HL-60 (cell line): Measurements from ENCODE around the gene CHRNB1.

ENCODE experiments used
- POLR2AphosphoS5 ChIP-seq: IDR thresholded peaks from 2 replicates; pipeline ENCODE4 v1.6.1; 2012; ENCODE audit warnings: low read depth
- REST ChIP-seq: IDR thresholded peaks from 2 replicates; pipeline ENCODE4 v1.6.1; 2012; ENCODE audit warnings: low read depth; ENCODE audit not compliant: insufficient replicate concordance
- TF ChIP-seq, protein P1 (sequence below): IDR thresholded peaks from one replicate; pipeline ENCODE4 v1.5.1; 2011; ENCODE audit warnings: low read length, control low read depth, inconsistent platforms; ENCODE audit not compliant: insufficient read depth

DNA sequence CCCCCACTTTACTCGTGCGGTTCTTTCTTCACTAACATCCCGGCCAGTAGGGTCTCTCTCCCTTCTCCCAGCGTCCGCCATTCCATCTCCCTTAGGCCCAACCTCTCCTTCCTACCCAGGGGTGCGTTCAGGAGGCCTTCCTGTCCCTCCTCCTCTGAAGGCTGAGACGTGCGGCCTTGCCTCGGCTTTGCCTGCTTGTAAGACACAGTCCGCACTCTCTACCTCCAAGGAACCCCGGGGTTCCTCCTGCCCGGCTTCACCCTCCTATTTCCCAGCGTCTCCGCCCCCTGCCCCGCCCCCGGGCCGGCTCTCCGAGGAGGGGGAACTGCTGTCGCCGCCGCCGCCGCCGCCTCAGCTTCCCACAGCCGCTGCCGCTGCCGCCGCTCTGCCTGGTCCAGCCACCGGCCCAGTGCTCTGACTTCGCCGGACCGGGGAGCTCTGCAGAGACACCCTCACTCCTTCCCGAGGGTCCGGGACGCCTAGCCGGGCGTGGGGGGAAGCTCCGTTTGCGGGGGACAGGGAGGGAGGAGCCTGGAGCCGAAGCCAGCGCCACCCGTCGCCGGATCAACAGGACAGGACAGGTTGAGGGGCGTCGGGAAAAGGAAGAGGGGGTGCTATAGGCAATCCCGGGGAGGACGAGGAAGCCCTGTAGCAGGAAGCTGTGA is 6.8 kb upstream of the CHRNB1 start:
- TF ChIP-seq, protein P1, sequence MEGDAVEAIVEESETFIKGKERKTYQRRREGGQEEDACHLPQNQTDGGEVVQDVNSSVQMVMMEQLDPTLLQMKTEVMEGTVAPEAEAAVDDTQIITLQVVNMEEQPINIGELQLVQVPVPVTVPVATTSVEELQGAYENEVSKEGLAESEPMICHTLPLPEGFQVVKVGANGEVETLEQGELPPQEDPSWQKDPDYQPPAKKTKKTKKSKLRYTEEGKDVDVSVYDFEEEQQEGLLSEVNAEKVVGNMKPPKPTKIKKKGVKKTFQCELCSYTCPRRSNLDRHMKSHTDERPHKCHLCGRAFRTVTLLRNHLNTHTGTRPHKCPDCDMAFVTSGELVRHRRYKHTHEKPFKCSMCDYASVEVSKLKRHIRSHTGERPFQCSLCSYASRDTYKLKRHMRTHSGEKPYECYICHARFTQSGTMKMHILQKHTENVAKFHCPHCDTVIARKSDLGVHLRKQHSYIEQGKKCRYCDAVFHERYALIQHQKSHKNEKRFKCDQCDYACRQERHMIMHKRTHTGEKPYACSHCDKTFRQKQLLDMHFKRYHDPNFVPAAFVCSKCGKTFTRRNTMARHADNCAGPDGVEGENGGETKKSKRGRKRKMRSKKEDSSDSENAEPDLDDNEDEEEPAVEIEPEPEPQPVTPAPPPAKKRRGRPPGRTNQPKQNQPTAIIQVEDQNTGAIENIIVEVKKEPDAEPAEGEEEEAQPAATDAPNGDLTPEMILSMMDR, result no peak
- TF ChIP-seq POLR2AphosphoS5 (no peak), REST (no peak)
